Stimulated activated CD8-positive, alpha-beta memory T cell treated with anti-CD3 and anti-CD28 coated beads, Interleukin-4, amount 100 ng/mL, for 4 hours (primary cell): ENCODE results near the gene PSMD5.
A peak's percentile ranks its signal among the peaks of the same experiment; 100 is the strongest.

Source experiments
- DNase-seq, 2 donors: peaks; one replicate each; pipeline ENCODE4 v3.0.0-alpha.2; 2020; ENCODE audit warnings: low read depth in 2 of 2, low spot score in 1 of 2

PSMD5 gene

GRCh38 chr9:120875195-120875565, 32.5 kb upstream of the PSMD5 start:
- DNase-seq, result no peak

DNA sequence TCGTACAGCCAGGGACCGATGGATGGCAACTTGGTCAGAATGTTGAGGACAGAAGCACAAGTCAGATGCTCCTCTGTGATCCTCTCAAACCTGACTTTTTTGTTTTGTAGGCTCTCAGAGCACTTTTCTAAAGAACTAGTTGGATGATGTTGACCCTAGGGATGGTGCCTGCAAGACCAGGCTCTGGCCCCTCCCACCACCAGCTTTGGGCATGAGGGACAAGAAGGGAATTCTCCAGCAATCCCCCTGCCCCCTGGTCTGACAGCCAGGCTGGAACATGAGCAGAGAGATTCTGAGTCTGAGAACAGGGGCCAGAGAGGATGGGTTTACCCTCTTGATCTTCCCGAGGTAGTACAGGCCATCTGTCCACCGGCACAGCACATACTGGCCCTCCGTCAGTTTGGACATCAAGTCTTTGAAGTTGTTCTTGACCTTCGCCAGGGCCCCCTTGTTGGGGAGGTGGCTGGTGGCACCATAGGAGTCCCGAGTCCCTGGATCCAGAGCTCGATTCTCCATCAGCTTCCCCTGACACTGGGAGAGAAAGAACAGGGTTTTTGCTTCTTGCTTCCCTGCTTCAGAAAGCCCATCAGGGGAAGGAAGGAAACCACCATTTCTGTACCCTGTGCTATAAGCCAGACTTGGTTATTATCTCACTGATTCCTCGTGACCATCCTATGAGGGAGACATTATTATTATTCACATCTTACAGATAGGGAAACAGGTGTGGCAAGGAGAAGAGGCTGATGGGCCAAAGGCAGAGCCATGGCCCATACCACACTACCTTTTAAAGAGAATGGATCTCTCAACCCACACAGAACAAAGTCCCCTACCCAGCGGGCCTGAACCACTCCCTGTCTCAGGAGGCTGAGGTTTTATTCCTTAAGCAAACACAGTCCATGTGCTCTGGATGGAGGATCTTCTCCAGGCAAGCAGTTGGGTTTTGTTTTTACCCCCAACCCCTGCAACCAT, 31.8 kb upstream of the PSMD5 start:
- DNase-seq, result no peak

DNA sequence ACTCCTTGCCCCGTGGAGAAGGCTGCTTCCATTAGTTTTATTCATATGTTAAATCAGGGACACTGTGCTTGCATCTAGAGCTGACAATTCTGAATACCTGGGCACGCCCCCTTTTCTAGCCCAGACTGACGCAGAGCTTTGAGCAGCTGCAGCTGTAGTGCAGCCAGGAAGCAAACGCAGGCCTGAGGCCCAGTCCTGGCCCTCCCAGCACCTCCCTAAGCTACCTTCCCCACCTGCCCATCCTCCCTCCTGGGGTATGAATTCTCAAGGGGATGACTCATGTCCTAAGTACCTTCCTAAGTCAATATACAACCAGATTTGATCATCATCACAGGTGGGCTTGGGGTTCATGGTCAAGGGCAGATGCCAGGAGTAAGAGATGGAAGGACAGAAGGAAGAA, 30.8 kb upstream of the PSMD5 start:
- DNase-seq, result no peak

- DNase-seq, result no peak
Observed at GRCh38 chr9:120872791-120873502, 30.2 kb upstream of the PSMD5 start.

DNA sequence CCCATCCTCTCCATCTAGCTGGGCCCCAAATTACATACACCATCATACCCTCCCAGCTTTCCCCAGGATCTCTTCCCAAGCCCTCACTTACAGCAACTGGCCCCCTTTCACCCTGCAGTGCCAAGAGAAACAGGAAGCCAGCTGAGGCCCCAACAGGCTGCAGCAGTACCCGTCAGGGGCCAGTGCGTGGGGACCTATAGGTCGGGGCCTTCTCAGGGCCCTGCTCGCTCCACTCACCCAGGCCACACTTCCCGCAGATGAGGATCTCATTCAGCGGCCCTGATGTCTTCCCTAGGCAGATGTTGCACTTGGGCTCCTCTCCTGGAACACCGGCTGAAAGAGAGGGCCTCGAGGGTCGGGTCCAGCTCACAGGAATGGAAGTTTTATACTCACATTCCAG, 27.5 kb upstream of the PSMD5 start:
- no peak for DNase-seq

- no peak for DNase-seq
Observed at GRCh38 chr9:120869726-120870125, 27.0 kb upstream of the PSMD5 start.

DNA sequence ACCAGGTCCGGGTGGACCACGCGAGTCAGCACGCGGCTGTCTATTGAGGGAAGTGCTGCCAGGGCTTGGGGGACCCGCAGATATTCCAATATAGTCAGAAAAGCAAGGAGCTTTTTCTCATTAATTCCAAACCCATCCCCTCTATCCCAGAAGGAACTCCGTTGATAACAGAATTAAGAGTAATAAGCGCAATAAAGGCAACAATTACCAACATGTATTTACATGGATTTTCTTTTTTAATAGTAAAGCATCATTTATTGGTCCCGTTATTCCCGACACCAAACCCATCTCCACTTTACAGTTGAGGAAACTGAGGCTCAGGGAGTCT, 26.6 kb upstream of the PSMD5 start:
- no peak for DNase-seq

- peak; percentile 93 to 95 for DNase-seq
Observed at GRCh38 chr9:120868676-120869359, 26.1 kb upstream of the PSMD5 start.

DNA sequence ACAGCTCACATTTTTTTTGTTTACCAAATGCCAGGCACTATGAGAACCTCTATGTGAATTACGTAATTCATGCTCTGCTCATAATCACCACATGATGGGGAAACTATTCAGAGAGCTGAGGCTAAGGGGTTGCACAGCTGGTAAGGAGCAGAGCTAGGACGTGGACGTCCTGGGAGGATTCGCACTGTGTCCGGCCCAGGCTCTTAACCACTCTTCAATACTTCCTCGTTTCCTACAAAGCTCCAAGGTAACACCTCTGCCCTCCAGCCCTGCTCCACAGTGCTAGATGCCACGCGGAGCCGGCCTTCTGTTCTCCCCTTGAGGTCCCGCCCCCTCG, 25.6 kb upstream of the PSMD5 start:
- no peak for DNase-seq

GRCh38 chr9:120867676-120868338, 25.1 kb upstream of the PSMD5 start:
- no peak for DNase-seq

- no peak for DNase-seq
Observed at GRCh38 chr9:120866651-120867050, 23.9 kb upstream of the PSMD5 start.

GRCh38 chr9:120865809-120866208, 23.1 kb upstream of the PSMD5 start:
- DNase-seq, result no peak

GRCh38 chr9:120865176-120865575, 22.5 kb upstream of the PSMD5 start:
- no peak for DNase-seq

- DNase-seq, result no peak
Observed at GRCh38 chr9:120864719-120865118, 22.0 kb upstream of the PSMD5 start.

GRCh38 chr9:120863833-120864232, 21.1 kb upstream of the PSMD5 start:
- DNase-seq, result no peak

DNA sequence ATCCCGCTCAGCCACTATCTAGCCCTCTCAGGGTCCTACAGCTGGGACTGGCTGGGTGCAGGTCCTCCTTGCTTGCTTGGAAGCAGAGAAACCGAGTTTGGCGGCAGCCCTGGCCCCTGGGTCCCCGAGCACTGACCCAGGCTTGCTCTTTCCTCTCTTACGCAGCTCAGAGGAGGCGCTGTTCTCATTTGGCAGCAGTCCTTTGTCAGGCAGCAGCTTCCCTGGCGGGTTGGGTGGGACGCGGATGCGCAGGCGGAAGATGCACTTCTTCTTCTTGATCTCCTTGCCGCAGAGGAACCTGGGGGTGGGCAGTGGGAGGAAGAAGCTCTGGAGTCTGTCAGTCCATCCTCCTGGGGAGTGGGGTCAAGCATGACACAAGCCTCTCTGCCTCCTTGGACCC, 19.7 kb upstream of the PSMD5 start:
- DNase-seq, result no peak

DNA sequence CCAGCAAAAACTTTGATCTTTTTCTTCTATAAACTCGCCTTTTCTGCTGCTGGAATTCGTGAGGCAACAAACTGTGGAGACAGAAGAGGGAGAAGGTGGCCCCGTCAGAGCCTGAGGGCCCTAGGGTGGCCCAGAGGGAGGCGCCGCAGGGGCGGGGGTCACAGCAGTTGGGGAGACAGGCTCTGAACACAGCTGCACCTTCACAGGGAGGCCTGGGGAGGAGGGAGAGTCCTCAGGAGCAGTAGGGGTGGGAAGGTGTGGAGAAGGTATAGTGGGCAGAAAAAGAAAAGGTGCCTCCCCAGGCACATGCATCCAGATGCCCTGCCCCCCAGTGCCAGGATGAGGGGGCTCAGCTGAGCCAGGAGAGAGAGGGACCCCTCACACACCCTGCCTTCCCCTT, 19.2 kb upstream of the PSMD5 start:
- no peak for DNase-seq

DNA sequence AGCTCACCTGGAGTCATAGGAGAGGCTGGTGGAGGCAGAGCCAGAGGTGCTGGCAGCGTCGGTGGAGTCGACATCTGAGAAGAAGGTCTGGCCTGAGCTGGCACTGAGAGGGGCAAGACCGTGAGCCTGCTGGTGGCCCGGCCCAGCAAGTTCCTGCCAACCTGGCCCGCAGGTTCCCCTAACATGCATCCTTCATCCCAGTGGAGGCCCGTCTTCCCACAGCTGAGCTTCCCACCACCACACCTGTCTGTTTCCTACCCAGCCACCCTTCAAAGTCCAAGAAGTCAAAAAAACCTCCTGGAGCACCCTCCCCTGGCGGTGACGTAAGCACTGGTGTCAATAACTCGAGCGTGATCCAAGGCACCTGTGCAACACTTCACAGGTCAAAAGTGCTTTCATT, 17.4 kb upstream of the PSMD5 start:
- no peak for DNase-seq

DNA sequence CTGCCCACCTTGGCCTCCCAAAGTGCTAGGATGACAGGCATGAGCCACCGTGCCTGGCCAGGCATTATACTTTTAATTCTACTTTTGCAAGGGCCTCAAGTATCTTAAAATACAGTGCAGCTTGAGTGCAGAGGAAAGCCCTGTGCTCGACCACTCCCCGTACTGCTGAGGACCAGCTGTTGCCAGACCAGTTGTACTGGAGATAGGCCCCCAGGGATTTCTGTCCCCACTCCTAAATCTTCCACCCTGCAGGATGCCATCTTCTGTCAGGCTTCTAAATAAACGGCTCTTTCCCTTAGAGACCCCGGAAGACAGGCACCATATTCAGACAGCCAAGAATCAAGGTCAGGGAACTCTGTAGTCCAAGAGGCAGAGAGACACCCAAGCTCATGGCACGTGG, 16.6 kb upstream of the PSMD5 start:
- no peak for DNase-seq

GRCh38 chr9:120857902-120858301, 15.2 kb upstream of the PSMD5 start:
- DNase-seq, result no peak

DNA sequence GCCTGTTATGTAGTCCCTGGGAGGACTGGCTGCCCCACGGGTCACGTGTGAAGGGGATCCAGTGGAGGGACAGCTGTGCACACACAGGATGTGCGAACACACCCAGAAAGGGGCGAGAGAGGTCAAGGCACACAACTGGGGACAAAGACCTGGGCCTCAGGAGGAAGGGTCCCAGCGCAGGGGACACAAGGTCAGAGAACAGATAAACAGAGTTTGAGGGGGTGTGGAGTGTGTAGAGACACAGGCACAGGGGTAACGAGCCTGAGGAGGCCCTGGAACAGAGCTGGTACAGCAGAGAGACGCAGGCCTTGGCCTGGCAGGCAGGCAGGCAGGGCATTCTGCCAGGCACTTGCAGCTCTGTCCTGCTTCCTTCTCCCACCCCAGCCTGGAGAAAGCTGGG, 14.8 kb upstream of the PSMD5 start:
- no peak for DNase-seq

DNA sequence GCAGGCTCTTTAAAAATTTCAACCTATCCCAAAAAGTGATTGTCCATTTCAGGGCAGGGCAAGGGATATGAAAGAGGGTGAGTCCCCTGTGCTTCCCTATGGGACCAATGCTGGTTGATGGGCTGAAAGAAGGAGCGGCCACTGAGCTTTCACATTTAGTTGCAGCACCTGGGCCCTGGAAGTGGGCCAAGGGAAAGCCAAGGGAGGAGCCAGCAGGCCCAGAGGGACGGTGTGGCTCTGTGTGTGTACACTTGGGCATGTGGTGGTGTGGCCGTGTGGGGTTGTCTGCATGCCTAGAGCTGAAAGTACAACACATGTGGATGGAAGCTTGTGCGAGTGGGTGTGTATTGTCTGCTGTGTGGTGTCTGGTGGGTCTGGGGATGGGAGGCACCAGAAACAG, 14.0 kb upstream of the PSMD5 start:
- DNase-seq, result no peak
